Amygdala (tissue), 56 donors: ENCODE results near the gene USP40.

Source experiments
- DNase-seq, 56 donors: peaks; one replicate each; lab custom pipeline; 2025; lab: John Stamatoyannopoulos, UW

Gene USP40

DNA sequence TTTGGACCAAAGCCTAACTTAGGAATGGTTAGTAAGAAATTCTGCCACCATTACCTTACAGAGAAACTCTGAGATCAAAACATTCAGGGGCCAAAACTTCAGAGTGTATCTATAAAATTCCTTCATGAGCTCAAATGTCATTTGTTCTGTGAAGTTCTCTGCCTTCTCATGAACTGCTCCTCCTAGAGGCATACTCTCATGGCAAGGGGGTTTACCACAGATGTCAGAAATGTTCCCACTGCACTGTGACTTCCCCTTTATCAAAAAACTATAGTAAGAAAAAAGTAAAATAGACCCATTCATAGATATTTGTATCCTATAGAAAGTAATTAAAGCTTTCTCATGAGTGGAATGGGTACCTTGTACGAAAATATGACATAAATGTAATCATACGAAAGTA, 68.5 kb downstream of the USP40 start:
- DNase-seq = no peak

- no peak for DNase-seq
These were observed 68.9 kb downstream of the USP40 start for GRCh38 chr2:233497692-233498091.

DNA sequence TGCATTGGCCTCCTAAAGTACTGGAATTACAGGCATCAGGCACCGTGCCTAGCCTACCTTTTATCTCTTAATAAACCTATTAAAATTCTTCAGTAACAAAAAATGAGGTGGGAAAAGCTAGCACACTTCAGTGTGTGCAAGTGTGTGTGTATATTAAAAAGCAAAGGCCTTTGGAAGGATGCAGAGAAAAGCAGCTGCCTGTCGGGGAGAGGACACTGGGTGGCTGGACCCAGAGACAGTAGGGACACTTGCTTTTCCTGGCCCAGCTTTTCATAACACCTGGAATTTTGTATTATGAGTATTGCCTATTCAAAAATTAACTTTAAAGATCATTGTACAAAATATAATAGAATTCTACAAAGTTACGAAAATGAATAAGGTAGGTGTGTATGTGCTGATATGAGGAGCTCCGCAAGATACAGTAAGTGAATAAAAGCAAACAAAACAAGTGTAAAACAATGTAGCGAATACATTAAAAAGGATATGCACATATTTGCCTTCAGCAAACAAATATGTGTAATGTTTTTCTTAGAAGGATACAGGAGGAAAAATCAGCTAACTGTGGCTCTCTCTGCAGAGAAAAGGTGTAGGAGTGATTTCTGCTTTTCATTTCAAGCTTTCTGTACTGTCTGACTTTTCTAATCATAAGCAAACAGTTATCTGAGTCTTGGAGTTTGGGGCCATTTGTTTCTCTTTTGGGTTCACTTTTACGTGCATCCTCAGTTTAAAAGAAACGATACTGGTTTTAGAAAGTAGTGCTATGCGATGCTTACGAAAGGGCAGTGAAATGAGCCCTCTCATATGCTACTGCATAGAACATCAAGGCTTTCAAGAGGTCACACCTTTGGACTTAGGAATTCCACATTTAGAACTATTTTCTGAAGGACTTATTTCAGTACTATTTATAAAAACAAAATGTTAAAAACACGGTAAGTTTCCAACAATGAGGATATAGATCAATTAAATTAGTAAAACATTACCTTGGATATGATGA, 70.8 kb downstream of the USP40 start:
- DNase-seq = no peak

GRCh38 chr2:233492751-233493150, 73.8 kb downstream of the USP40 start:
- no peak for DNase-seq

DNA sequence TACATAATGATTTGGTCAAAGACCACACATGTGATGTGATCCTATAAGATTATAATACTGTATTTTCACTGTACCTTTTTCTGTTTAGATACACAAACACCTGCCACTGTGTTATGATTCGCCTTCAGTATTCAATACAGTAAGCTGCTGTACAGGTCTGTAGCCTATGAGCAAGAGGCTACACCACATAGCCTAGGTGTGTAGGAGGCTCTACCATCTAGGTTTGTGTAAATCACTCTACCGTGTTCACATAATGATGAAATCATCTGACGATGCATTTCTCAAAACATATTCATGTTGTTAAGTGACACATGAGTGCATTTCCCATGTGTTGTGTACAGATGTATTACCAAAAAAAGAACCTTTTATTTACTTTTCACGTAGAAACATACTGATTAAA, 74.5 kb downstream of the USP40 start:
- DNase-seq = no peak

GRCh38 chr2:233491326-233491725, 75.3 kb downstream of the USP40 start:
- DNase-seq = no peak

DNA sequence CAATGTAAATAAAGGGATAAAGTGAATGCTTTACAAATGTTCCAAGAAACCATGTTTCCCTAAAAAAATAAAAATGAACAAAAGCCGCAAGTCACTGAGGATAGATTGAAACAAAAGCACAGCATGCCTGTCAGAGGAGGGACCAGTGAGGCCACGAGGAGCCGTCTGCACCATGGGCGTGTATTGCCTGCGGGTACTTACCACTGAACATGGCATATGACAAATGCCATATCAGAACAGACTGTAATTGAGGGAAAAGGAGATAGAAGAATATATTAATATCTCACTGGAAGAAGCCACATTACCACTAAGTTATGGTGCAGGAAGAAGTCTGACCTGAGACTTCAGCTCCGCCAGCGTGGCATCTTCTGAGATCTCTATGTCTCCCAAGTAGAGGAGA, 75.8 kb downstream of the USP40 start:
- no peak for DNase-seq

DNA sequence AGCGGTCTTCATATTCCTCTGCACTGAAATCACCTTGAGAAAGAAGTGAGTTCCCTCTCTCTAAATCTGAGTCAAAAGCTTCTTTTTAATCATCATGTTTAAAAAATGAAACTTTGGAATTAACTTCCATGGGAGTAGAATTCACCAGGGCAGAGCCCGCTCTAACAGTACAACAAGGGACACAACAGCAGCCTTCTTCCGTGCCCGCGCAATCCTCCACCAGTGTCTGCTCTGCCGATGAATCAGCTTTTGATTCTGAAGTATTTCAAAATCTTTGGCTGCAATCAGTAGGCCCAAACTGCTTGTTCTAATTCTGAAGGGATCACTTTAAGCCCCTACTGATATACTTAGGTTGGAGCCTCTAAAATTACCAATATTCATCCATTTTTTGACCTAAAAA, 76.9 kb downstream of the USP40 start:
- peak in 12 of 56 donors; percentile 12 to 58 (median 28) for DNase-seq

GRCh38 chr2:233489143-233489542, 77.4 kb downstream of the USP40 start:
- DNase-seq = no peak

DNA sequence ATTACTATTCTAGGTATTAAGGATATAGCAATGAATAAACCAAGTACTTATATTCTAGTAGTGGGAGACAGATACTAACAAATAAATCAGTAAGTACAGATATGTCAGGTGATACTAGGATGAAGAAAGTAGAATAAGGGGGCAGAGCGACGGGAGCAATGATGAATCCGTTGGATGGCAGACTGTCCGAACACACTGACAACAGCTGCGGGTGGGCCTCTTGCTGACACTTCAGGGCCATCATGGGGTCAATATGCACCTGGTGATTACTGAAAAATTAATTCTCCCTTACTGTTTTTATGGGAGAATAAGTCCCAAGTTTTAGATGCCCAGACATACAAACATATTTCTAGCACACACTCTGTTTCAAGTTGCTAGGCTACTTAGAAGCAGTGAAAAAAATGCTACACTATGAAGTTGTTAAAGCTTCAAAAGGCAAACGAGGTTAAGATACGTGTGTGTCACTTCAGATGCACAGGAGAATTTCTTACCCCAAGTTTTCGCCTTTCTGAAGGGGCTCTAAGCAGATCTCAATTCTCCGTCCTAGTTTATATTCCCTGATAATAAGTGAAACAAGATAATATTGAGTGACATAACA, 78.7 kb downstream of the USP40 start:
- DNase-seq = no peak

GRCh38 chr2:233486778-233487552, 79.6 kb downstream of the USP40 start:
- no peak for DNase-seq

- DNase-seq = no peak
These were observed 80.2 kb downstream of the USP40 start for GRCh38 chr2:233486357-233486756.

DNA sequence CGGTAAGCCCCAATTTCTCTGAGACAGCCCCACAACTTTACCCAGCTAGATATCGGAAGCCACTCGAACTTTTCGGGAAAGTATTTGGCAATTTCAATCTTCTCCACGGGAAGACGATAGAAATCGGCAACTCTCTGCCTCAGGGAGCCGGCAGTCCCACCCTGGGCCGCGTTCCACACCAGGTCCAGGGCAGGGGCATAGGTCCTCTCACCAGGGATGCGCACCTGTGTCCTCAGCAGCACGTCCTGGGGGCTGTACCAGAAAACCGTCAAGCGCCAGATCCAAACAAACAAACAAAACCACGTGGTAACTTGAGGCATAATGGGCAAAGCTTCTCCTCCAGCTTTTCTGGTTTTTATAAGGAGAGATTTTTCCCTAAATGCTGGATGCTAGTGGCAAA, 80.9 kb downstream of the USP40 start:
- DNase-seq = no peak

- no peak for DNase-seq
These were observed 84.0 kb downstream of the USP40 start for GRCh38 chr2:233482616-233483015.

DNA sequence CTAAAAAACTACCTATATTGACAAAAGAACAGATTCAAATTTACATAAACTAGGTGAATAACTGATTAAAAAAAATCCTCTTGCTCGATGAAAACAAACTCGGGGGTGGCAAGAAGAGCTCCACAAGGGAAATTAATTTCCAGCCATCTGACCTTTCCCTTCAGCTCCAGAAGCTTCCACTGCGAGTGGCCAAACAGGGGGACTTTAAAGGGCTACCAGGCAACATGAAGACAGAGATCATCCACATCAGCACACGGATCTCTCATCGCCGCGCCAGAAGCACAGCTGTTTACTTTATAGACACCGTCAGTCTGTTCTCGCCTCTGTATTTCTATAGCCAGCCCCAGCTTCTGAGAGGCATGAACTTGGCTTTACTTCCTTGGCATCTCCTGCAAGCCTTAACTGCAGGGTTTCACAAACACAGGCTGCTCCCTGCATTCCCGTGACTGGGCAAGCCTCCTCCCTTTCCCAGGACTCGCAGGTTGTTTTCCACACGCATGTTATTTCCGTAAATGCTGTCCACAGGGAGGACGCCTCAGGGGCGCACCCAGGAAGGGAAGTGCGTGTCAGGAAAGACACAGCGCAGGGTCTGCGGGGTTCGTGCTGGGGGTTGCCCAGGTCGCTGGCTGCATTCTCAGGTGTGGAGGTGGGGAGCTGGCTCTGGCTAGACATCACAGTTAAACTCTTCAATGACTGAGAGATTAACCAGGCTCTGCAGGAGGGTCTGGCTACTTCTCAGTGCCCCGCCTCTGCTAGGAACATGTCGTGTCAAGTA, 85.0 kb downstream of the USP40 start:
- no peak for DNase-seq

GRCh38 chr2:233480490-233481202, 85.9 kb downstream of the USP40 start:
- DNase-seq = peak in 4 of 56 donors; percentile 20 to 44 (median 34)

DNA sequence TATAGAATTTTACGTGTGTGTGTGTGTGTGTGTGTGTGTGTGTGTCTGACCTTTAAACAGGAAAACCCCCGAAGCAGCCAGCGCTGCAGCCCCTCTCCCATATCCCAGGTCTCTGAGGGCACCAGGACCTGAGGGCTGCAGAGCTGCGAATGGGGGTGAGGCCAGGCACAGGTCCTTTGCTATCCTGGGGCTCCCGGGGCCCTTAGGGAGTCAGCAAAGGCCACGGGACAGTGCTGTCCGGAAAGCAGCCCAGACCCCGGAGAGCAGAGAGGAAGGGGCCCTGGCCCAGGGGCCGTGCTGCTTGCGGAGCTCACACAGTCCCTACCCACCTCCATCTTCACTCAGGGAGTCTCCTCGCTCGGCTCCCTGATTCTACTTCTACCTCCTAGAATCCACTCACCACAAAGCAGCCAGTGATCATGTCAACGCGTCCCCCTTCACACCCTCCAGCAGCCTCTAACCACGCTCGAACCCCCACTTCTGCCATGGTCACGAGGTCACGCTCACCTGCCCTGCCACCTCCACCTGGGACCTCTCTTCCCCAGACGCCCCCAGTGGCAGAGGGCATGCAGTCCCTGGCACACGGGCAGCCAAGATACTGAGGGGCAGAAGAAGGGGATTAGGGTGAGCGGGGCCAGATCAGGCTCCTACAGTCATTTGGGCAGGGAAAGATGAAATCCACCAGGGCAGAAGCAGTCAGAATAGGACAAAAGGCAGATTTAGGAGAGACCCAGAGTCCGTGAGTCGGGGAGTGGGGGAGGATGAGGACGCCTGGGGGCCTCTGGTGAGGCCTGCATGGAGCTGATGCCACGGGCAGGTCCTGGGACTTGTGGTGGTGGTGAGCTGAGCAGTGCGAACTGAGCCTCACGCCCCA, 86.7 kb downstream of the USP40 start:
- DNase-seq = no peak

- DNase-seq = no peak
These were observed 88.8 kb downstream of the USP40 start for GRCh38 chr2:233477548-233478433.
